ENCODE results near the gene G6PC3.

The G6PC3 gene

GRCh38 chr17:44062871-44063270, 7.7 kb upstream of the G6PC3 start:
- peaks cover 8% of the 10 kb centered on the region for H3K4me1 ChIP-seq (ENCODE audit: control insufficient read depth, insufficient read depth, low read length)
- H3K9ac ChIP-seq (ENCODE audit: low read length), result no peak overlapping the region
- H3K9me3 ChIP-seq (ENCODE audit: control insufficient read depth, low read length), result no peaks in the 10 kb centered on the region
- peaks cover 44% of the 10 kb centered on the region for H3K36me3 ChIP-seq (ENCODE audit: control insufficient read depth, insufficient read depth, low read length, severe bottlenecking)
- no peaks in the 10 kb centered on the region for H3K27me3 ChIP-seq (replicated peaks; ENCODE audit: control insufficient read depth, insufficient read depth, low read length)
- no peak overlapping the region for H3K4me3 ChIP-seq (ENCODE audit: low read length)
- no peak for DNase-seq (ENCODE audit: low read depth)

GRCh38 chr17:44063704-44064639, 6.6 kb upstream of the G6PC3 start:
- no peak overlapping the region for H3K4me3 ChIP-seq (ENCODE audit: low read length)
- no peak for DNase-seq (ENCODE audit: low read depth)

DNA sequence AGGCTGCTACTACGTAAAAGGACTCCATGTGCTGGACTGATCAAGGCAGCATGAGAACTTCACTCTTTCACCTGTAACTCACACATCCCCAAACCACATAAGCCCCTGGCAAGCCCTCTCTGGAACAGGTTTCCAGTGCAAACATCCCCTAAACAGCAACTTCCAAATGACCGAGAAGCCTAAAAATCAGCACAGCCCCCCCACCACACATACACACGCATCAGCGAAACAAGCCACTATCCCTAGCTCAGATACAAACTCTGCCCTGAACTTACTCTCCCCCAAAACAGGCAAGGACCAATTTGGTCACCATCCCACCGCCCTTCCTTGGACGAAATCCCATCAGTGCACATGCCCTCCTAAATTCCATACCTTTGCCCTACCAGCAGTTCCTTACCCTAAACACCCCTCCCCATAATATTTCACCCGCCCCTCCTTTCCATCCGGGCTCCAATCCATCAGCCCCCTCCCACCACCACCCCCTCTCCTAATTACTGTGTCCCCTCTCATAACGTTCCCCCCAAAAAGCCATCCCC, 4.8 kb upstream of the G6PC3 start:
- Histone ChIP-seq H3K4me1 (ENCODE audit: control insufficient read depth, insufficient read depth, low read length) (peaks cover 13% of the 10 kb centered on the region), H3K4me3 (ENCODE audit: low read length) (peak overlapping the region; percentile 81), H3K9me3 (ENCODE audit: control insufficient read depth, low read length) (no peaks in the 10 kb centered on the region), H3K9ac (ENCODE audit: low read length) (peak overlapping the region; percentile 92), H3K27me3 (replicated peaks; ENCODE audit: control insufficient read depth, insufficient read depth, low read length) (no peaks in the 10 kb centered on the region), H3K36me3 (ENCODE audit: control insufficient read depth, insufficient read depth, low read length, severe bottlenecking) (peaks cover 20% of the 10 kb centered on the region)
- DNase-seq (ENCODE audit: low read depth), result peak; percentile 39

More at GRCh38 chr17:44063704-44064639, 6.6 kb upstream of the G6PC3 start:
- Histone ChIP-seq H3K4me1 (ENCODE audit: control insufficient read depth, insufficient read depth, low read length) (peaks cover 8% of the 10 kb centered on the region), H3K9ac (ENCODE audit: low read length) (no peak overlapping the region), H3K9me3 (ENCODE audit: control insufficient read depth, low read length) (no peaks in the 10 kb centered on the region), H3K27me3 (replicated peaks; ENCODE audit: control insufficient read depth, insufficient read depth, low read length) (no peaks in the 10 kb centered on the region), H3K36me3 (ENCODE audit: control insufficient read depth, insufficient read depth, low read length, severe bottlenecking) (peaks cover 35% of the 10 kb centered on the region)

GRCh38 chr17:44066204-44066930, 4.2 kb upstream of the G6PC3 start, which contains the start of gene LSM12:
LSM12 (minus strand) TSS chr17:44066671; CDS start chr17:44066587, 84 bp downstream.
- H3K9me3 ChIP-seq (ENCODE audit: control insufficient read depth, low read length), result no peaks in the 10 kb centered on the region
- peaks cover 18% of the 10 kb centered on the region for H3K36me3 ChIP-seq (ENCODE audit: control insufficient read depth, insufficient read depth, low read length, severe bottlenecking)
- H3K27me3 ChIP-seq (replicated peaks; ENCODE audit: control insufficient read depth, insufficient read depth, low read length), result no peaks in the 10 kb centered on the region
- peaks cover 14% of the 10 kb centered on the region for H3K4me1 ChIP-seq (ENCODE audit: control insufficient read depth, insufficient read depth, low read length)
- DNase-seq (ENCODE audit: low read depth), result peak; percentile 96
- H3K9ac ChIP-seq (ENCODE audit: low read length), result peak within 1 kb of the TSS; percentile 92
- peak within 1 kb of the TSS; percentile 81 for H3K4me3 ChIP-seq (ENCODE audit: low read length)

DNA sequence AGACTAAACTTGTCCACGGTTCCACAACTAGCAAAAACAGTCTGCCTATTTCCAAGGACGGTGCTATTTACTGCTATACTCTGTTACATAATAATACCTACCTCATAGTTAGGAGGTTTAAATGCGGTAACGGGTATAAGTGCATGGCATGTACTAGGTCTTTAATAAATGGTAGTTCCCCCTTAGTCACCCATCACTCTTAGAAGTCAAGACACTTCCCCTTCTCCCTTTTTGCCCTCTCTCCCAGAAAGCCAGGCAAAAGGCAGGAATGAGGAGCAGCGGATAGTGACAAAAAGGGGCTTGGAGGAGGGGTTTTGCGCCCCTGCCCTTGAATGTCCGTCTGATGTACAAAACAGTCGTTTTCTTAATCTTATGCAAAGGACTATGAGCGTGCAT, 3.0 kb upstream of the G6PC3 start:
- no peak for DNase-seq (ENCODE audit: low read depth)
- Histone ChIP-seq H3K9me3 (ENCODE audit: control insufficient read depth, low read length) (no peaks in the 10 kb centered on the region), H3K4me1 (ENCODE audit: control insufficient read depth, insufficient read depth, low read length) (peaks cover 18% of the 10 kb centered on the region), H3K27me3 (replicated peaks; ENCODE audit: control insufficient read depth, insufficient read depth, low read length) (no peaks in the 10 kb centered on the region), H3K9ac (ENCODE audit: low read length) (peak overlapping the region; percentile 92), H3K4me3 (ENCODE audit: low read length) (no peak overlapping the region), H3K36me3 (ENCODE audit: control insufficient read depth, insufficient read depth, low read length, severe bottlenecking) (peaks cover 13% of the 10 kb centered on the region)

- no peaks in the 10 kb centered on the region for H3K27me3 ChIP-seq (replicated peaks; ENCODE audit: control insufficient read depth, insufficient read depth, low read length)
- peak; percentile 36 for DNase-seq (ENCODE audit: low read depth)
- H3K4me3 ChIP-seq (ENCODE audit: low read length), result peak overlapping the region; percentile 84
- peaks cover 10% of the 10 kb centered on the region for H3K36me3 ChIP-seq (ENCODE audit: control insufficient read depth, insufficient read depth, low read length, severe bottlenecking)
- peak overlapping the region; percentile 91 for H3K9ac ChIP-seq (ENCODE audit: low read length)
- H3K9me3 ChIP-seq (ENCODE audit: control insufficient read depth, low read length), result no peaks in the 10 kb centered on the region
- peaks cover 18% of the 10 kb centered on the region for H3K4me1 ChIP-seq (ENCODE audit: control insufficient read depth, insufficient read depth, low read length)
Observed at GRCh38 chr17:44069974-44070454, 521 bp upstream of the G6PC3 start.

GRCh38 chr17:44071198-44071520, 624 bp downstream of the G6PC3 start:
- Histone ChIP-seq H3K4me1 (ENCODE audit: control insufficient read depth, insufficient read depth, low read length) (peaks cover 20% of the 10 kb centered on the region), H3K9ac (ENCODE audit: low read length) (peak overlapping the region; percentile 82), H3K4me3 (ENCODE audit: low read length) (peak overlapping the region; percentile 84), H3K36me3 (ENCODE audit: control insufficient read depth, insufficient read depth, low read length, severe bottlenecking) (peaks cover 22% of the 10 kb centered on the region), H3K27me3 (replicated peaks; ENCODE audit: control insufficient read depth, insufficient read depth, low read length) (no peaks in the 10 kb centered on the region), H3K9me3 (ENCODE audit: control insufficient read depth, low read length) (no peaks in the 10 kb centered on the region)
- DNase-seq (ENCODE audit: low read depth), result no peak

DNA sequence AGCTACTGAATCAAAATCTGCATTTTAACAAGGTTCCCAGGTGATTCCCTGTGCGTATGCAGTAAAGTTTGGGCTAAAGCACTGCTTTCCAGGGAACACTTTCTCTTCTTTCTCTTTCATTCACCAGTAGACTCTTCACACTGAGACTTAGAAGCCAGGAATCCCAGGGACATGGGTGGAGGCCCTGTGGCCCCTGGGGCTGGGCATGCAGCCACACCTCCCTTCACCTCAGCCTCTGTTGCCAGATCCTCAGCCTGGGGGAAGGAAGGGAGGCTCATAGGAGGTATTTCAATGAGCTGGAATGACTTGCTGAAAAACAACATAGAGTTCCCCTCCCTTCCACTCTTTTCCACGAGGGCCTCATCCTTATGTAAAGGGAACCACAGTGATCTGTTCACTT, 1.2 kb downstream of the G6PC3 start:
- H3K4me1 ChIP-seq (ENCODE audit: control insufficient read depth, insufficient read depth, low read length), result peaks cover 27% of the 10 kb centered on the region
- no peaks in the 10 kb centered on the region for H3K27me3 ChIP-seq (replicated peaks; ENCODE audit: control insufficient read depth, insufficient read depth, low read length)
- peak overlapping the region; percentile 82 for H3K9ac ChIP-seq (ENCODE audit: low read length)
- peak; percentile 33 for DNase-seq (ENCODE audit: low read depth)
- peaks cover 28% of the 10 kb centered on the region for H3K36me3 ChIP-seq (ENCODE audit: control insufficient read depth, insufficient read depth, low read length, severe bottlenecking)
- H3K4me3 ChIP-seq (ENCODE audit: low read length), result peak overlapping the region; percentile 84
- H3K9me3 ChIP-seq (ENCODE audit: control insufficient read depth, low read length), result no peaks in the 10 kb centered on the region

DNA sequence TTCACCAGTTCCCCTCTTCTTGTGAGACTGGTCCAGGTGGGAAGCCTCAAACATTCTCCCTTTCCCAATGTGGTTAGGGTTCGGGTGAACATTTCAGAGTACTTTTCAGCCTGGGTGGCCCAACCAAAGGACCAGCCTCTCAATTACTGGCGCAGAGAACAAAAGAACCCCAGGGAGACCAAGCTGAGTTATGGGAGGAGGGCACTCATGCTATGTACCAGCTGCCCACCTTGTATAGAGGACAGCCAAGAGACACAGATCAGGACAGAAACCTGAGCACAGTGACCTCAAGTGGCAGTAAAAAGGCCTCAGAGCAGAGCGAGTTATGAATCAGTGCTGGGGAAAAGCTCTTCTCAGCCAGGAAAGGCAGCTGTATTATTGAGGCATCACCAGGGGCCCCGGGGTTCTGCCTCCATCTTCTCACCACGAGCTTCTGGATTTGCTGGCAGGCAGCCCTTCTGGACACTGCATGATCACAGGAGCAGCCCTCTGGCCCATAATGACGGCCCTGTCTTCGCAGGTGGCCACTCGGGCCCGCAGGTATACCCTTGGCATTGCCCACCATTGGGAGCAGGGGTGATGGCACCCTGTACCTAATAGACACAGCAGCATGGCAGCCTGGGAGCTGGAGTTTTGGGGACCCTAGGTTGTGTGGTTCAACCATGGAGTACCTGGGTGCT, 3.8 kb downstream of the G6PC3 start:
- Histone ChIP-seq H3K4me1 (ENCODE audit: control insufficient read depth, insufficient read depth, low read length) (peaks cover 26% of the 10 kb centered on the region), H3K9ac (ENCODE audit: low read length) (peak overlapping the region; percentile 26), H3K9me3 (ENCODE audit: control insufficient read depth, low read length) (no peaks in the 10 kb centered on the region), H3K27me3 (replicated peaks; ENCODE audit: control insufficient read depth, insufficient read depth, low read length) (no peaks in the 10 kb centered on the region), H3K4me3 (ENCODE audit: low read length) (no peak overlapping the region), H3K36me3 (ENCODE audit: control insufficient read depth, insufficient read depth, low read length, severe bottlenecking) (peaks cover 51% of the 10 kb centered on the region)
- DNase-seq (ENCODE audit: low read depth), result no peak

- Histone ChIP-seq H3K9me3 (ENCODE audit: control insufficient read depth, low read length) (no peaks in the 10 kb centered on the region), H3K9ac (ENCODE audit: low read length) (no peak overlapping the region), H3K27me3 (replicated peaks; ENCODE audit: control insufficient read depth, insufficient read depth, low read length) (no peaks in the 10 kb centered on the region), H3K4me1 (ENCODE audit: control insufficient read depth, insufficient read depth, low read length) (peaks cover 25% of the 10 kb centered on the region), H3K36me3 (ENCODE audit: control insufficient read depth, insufficient read depth, low read length, severe bottlenecking) (peaks cover 56% of the 10 kb centered on the region), H3K4me3 (ENCODE audit: low read length) (no peak overlapping the region)
- no peak for DNase-seq (ENCODE audit: low read depth)
Observed at GRCh38 chr17:44074911-44075285, 4.4 kb downstream of the G6PC3 start.

Measured in adipocyte (in vitro differentiated cells).